SK-N-SH treated with all-trans-retinoic acid at 6 μM for 48 hours (cell line): ENCODE measurements around the gene HOXA7.

Source experiments
- ATAC-seq: fragments of 200-7000 bp; cut with Tn5 transposase; 3 replicates; pipeline ENCODE4 v1.9.1; 2020; ENCODE audit warnings: mild to moderate bottlenecking, moderate library complexity
- ARNTL ChIP-seq: fragments of 450-650 bp; formaldehyde crosslinking; IDR thresholded peaks from 2 replicates; pipeline ENCODE4 v1.5.0; 2020; ENCODE audit warnings: low read depth, mild to moderate bottlenecking, moderate library complexity, borderline replicate concordance
- BACH2 ChIP-seq: fragments of 250-450 bp; sonication (Bioruptor Pico); IDR thresholded peaks from 2 replicates; pipeline ENCODE4 v1.9.0; 2021; ENCODE audit warnings: mild to moderate bottlenecking, borderline replicate concordance
- ESRRG ChIP-seq: fragments of 250-450 bp; sonication (Bioruptor Pico); IDR thresholded peaks from 2 replicates; pipeline ENCODE4 v1.6.1; 2021; ENCODE audit warnings: mild to moderate bottlenecking
- GLIS3 ChIP-seq: fragments of 250-450 bp; sonication (Bioruptor Pico); IDR thresholded peaks from 2 replicates; pipeline ENCODE4 v1.5.0; 2020; ENCODE audit warnings: mild to moderate bottlenecking, moderate library complexity
- ISL1 ChIP-seq: fragments of 250-450 bp; sonication (Bioruptor Pico); IDR thresholded peaks from 2 replicates; pipeline ENCODE4 v2.1.2; 2022; ENCODE audit warnings: mild to moderate bottlenecking, moderate library complexity
- OSR1 ChIP-seq: fragments of 250-450 bp; sonication (Bioruptor Pico); IDR thresholded peaks from 2 replicates; pipeline ENCODE4 v1.8.0; 2022; ENCODE audit warnings: moderate library complexity, mild to moderate bottlenecking, inconsistent platforms
- PPARA ChIP-seq: fragments of 250-450 bp; sonication (Bioruptor Pico); IDR thresholded peaks from 2 replicates; pipeline ENCODE4 v1.5.0; 2020; ENCODE audit warnings: mild to moderate bottlenecking, borderline replicate concordance
- RARB ChIP-seq: fragments of 250-450 bp; sonication (Bioruptor Pico); IDR thresholded peaks from 2 replicates; pipeline ENCODE4 v1.8.0; 2021; ENCODE audit warnings: mild to moderate bottlenecking, moderate library complexity
- TCF4 ChIP-seq: fragments of 250-450 bp; sonication (Bioruptor Pico); IDR thresholded peaks from 2 replicates; pipeline ENCODE4 v1.8.0; 2021; ENCODE audit warnings: mild to moderate bottlenecking, moderate library complexity, borderline replicate concordance
- TOX ChIP-seq: fragments of 250-450 bp; sonication (Bioruptor Pico); IDR thresholded peaks from 2 replicates; pipeline ENCODE4 v1.8.0; 2021; ENCODE audit warnings: mild to moderate bottlenecking, moderate library complexity, borderline replicate concordance
- ZC3H10 ChIP-seq: fragments of 250-450 bp; sonication (Bioruptor Pico); IDR thresholded peaks from 2 replicates; pipeline ENCODE4 v1.5.1; 2021; ENCODE audit warnings: mild to moderate bottlenecking, moderate library complexity
- ZFP3 ChIP-seq: fragments of 250-450 bp; sonication (Bioruptor Pico); IDR thresholded peaks from 2 replicates; pipeline ENCODE4 v1.5.0; 2020; ENCODE audit warnings: mild to moderate bottlenecking, moderate library complexity
- ZFP30 ChIP-seq: fragments of 450-650 bp; formaldehyde crosslinking; IDR thresholded peaks from 2 replicates; pipeline ENCODE4 v1.5.0; 2022; ENCODE audit warnings: mild to moderate bottlenecking, moderate library complexity
- ZNF565 ChIP-seq: fragments of 450-650 bp; formaldehyde crosslinking; conservative IDR thresholded peaks from 2 replicates; pipeline ENCODE4 v1.5.0; 2020; ENCODE audit warnings: low read depth, mild to moderate bottlenecking, moderate library complexity
- ZNF70 ChIP-seq: fragments of 450-650 bp; formaldehyde crosslinking; IDR thresholded peaks from 2 replicates; pipeline ENCODE4 v1.5.0; 2020; ENCODE audit warnings: mild to moderate bottlenecking, moderate library complexity
- ZNF8 ChIP-seq: fragments of 450-650 bp; formaldehyde crosslinking; IDR thresholded peaks from 2 replicates; pipeline ENCODE4 v1.5.0; 2020; ENCODE audit warnings: mild to moderate bottlenecking, moderate library complexity
- TF ChIP-seq, protein P1 (sequence below): fragments of 250-450 bp; sonication (Bioruptor Pico); IDR thresholded peaks from 2 replicates; pipeline ENCODE4 v1.5.0; 2020; ENCODE audit warnings: mild to moderate bottlenecking, moderate library complexity
- TF ChIP-seq, protein P2 (sequence below): fragments of 250-450 bp; sonication (Bioruptor Pico); IDR thresholded peaks from 2 replicates; pipeline ENCODE4 v1.5.1; 2021; ENCODE audit warnings: mild to moderate bottlenecking, moderate library complexity
- TF ChIP-seq, protein P3 (sequence below): fragments of 250-450 bp; sonication (Bioruptor Pico); IDR thresholded peaks from 2 replicates; pipeline ENCODE4 v1.8.0; 2020; ENCODE audit warnings: mild to moderate bottlenecking, moderate library complexity, borderline replicate concordance
- TF ChIP-seq, protein P4 (sequence below): fragments of 250-450 bp; sonication (Bioruptor Pico); IDR thresholded peaks from 2 replicates; pipeline ENCODE4 v1.8.0; 2021; ENCODE audit warnings: low read depth, mild to moderate bottlenecking, moderate library complexity, borderline replicate concordance
- TF ChIP-seq, protein P5 (sequence below): fragments of 250-450 bp; sonication (Bioruptor Pico); IDR thresholded peaks from 2 replicates; pipeline ENCODE4 v1.5.1; 2020; ENCODE audit warnings: low read depth, mild to moderate bottlenecking, moderate library complexity

HOXA7 gene

DNA sequence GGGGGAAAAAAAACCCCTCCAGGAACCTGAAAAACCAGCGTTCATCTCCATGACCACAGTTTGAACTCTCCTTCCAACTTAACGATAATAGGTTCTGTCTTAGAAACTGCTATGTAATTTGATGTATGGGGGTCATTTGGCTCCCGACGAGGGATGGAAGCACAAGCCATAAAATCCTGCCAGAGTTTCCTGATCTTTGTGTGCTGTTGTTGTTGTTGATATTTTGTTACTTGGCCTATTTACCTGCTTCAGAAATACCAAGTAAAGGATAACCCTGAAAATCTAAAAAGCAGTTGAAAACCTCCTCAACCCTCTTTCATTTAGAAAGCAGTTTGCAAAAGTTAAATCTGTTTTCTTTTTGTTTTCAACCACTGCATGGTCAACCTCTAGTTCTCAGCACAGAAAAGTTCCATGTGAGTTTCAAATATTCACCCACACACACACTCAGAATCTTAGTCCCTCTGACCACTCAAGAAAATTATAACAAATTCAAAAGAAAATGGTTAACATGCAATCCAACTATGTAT is 44.7 kb downstream of the HOXA7 start (continued):
- TF ChIP-seq, protein P1, sequence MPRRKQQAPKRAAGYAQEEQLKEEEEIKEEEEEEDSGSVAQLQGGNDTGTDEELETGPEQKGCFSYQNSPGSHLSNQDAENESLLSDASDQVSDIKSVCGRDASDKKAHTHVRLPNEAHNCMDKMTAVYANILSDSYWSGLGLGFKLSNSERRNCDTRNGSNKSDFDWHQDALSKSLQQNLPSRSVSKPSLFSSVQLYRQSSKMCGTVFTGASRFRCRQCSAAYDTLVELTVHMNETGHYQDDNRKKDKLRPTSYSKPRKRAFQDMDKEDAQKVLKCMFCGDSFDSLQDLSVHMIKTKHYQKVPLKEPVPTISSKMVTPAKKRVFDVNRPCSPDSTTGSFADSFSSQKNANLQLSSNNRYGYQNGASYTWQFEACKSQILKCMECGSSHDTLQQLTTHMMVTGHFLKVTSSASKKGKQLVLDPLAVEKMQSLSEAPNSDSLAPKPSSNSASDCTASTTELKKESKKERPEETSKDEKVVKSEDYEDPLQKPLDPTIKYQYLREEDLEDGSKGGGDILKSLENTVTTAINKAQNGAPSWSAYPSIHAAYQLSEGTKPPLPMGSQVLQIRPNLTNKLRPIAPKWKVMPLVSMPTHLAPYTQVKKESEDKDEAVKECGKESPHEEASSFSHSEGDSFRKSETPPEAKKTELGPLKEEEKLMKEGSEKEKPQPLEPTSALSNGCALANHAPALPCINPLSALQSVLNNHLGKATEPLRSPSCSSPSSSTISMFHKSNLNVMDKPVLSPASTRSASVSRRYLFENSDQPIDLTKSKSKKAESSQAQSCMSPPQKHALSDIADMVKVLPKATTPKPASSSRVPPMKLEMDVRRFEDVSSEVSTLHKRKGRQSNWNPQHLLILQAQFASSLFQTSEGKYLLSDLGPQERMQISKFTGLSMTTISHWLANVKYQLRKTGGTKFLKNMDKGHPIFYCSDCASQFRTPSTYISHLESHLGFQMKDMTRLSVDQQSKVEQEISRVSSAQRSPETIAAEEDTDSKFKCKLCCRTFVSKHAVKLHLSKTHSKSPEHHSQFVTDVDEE = no peak
- TF ChIP-seq, protein P2, sequence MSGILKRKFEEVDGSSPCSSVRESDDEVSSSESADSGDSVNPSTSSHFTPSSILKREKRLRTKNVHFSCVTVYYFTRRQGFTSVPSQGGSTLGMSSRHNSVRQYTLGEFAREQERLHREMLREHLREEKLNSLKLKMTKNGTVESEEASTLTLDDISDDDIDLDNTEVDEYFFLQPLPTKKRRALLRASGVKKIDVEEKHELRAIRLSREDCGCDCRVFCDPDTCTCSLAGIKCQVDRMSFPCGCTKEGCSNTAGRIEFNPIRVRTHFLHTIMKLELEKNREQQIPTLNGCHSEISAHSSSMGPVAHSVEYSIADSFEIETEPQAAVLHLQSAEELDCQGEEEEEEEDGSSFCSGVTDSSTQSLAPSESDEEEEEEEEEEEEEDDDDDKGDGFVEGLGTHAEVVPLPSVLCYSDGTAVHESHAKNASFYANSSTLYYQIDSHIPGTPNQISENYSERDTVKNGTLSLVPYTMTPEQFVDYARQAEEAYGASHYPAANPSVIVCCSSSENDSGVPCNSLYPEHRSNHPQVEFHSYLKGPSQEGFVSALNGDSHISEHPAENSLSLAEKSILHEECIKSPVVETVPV (CRISPR knock-in tag) = no peak
- TF ChIP-seq RARB (no peak), GLIS3 (no peak)

DNA sequence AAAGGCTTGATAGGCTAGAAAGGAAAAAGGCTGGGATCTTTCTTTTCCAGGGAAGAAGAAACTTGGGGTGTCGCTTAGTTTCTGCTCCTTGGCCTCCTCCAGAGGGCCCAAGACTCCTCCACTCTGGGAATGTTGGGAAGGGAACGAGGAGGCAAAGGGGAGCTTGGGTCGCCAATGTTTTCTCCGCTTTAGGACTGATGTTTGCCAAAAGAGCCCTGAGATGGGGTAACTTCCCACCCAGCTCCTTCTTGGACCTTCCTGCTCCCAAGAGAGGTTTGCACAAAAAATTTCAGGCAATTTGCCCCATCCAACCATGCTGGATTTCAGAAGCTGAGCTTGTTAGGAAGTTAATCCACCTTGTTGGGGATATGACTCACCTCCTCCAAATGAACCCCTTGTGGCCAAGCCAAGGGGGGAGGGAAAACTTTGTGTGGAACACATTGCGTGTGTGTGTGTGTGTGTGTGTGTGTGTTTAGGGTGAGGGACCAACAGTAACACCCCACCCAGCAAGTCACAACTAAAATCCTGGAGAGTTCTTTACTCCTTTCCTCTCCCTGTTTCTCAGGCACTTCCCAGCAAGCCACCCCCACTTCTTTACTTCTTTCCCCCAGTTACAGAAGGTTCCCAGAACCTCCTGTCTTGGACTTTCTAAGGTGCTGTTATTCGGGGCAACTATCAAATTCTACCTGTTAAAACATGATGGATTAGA is 45.3 kb downstream of the HOXA7 start:
- no peak for ATAC-seq
- TF ChIP-seq TOX (CRISPR knock-in tag) (no peak), OSR1 (CRISPR knock-in tag) (no peak), GLIS3 (no peak), ZNF8 (CRISPR knock-in tag) (no peak), BACH2 (CRISPR knock-in tag) (no peak), TCF4 (CRISPR knock-in tag) (no peak), ZFP3 (CRISPR knock-in tag) (no peak), PPARA (CRISPR knock-in tag) (no peak), ZNF565 (CRISPR knock-in tag) (no peak), ZNF70 (no peak), ZFP30 (CRISPR knock-in tag) (no peak)
- TF ChIP-seq, protein P2 (CRISPR knock-in tag) = no peak
- TF ChIP-seq, protein P3, sequence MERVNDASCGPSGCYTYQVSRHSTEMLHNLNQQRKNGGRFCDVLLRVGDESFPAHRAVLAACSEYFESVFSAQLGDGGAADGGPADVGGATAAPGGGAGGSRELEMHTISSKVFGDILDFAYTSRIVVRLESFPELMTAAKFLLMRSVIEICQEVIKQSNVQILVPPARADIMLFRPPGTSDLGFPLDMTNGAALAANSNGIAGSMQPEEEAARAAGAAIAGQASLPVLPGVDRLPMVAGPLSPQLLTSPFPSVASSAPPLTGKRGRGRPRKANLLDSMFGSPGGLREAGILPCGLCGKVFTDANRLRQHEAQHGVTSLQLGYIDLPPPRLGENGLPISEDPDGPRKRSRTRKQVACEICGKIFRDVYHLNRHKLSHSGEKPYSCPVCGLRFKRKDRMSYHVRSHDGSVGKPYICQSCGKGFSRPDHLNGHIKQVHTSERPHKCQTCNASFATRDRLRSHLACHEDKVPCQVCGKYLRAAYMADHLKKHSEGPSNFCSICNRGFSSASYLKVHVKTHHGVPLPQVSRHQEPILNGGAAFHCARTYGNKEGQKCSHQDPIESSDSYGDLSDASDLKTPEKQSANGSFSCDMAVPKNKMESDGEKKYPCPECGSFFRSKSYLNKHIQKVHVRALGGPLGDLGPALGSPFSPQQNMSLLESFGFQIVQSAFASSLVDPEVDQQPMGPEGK (CRISPR knock-in tag) = no peak
- TF ChIP-seq, protein P4, sequence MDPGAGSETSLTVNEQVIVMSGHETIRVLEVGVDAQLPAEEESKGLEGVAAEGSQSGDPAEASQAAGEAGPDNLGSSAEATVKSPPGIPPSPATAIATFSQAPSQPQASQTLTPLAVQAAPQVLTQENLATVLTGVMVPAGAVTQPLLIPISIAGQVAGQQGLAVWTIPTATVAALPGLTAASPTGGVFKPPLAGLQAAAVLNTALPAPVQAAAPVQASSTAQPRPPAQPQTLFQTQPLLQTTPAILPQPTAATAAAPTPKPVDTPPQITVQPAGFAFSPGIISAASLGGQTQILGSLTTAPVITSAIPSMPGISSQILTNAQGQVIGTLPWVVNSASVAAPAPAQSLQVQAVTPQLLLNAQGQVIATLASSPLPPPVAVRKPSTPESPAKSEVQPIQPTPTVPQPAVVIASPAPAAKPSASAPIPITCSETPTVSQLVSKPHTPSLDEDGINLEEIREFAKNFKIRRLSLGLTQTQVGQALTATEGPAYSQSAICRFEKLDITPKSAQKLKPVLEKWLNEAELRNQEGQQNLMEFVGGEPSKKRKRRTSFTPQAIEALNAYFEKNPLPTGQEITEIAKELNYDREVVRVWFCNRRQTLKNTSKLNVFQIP = no peak

DNA sequence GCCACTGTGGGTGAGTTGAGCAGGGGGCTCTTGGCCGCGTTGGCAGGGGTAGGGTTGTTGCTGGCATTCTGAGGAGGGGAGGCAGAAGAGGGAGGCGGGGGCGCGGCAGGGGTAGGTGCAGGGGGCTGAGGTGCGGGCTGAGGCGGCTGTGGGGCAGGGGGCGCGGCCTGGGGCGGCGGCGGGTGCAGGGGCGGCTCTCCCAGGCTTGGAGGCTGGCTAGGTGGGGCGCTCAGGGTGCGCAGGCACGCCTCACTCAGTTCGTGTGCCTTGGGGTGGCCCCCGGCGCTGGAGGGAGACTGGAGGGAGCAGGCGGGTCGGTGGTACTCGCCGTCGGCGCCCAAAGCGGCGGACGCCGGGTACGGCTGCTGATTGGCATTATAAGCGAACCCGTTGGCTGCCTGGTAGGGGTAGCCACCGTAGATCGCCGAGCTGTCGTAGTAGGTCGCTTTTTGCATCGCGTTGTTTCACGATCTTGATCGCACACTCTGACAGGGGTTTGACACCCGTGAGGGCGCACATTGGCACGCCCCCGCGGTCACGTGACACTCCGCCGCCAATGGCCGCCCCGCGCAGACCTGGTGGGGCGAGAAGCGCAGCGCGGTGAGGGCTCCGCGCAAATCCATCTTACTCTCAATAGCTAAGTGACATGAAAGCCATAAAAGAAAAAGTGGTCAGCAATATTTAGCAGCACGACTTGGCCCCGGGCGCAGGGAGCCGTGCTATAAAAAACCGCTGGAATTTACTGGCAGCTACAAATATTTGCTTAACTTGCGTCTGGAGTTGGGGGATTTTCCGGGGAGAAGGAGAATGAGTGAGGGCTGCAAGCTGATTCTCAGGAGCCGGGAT is 46.1 kb downstream of the HOXA7 start:
- no peak for ATAC-seq
- no peak for TF ChIP-seq TCF4 (CRISPR knock-in tag)
- TF ChIP-seq ZC3H10 (CRISPR knock-in tag) = no peak
- TF ChIP-seq ZNF70 = no peak
- TF ChIP-seq, protein P5, sequence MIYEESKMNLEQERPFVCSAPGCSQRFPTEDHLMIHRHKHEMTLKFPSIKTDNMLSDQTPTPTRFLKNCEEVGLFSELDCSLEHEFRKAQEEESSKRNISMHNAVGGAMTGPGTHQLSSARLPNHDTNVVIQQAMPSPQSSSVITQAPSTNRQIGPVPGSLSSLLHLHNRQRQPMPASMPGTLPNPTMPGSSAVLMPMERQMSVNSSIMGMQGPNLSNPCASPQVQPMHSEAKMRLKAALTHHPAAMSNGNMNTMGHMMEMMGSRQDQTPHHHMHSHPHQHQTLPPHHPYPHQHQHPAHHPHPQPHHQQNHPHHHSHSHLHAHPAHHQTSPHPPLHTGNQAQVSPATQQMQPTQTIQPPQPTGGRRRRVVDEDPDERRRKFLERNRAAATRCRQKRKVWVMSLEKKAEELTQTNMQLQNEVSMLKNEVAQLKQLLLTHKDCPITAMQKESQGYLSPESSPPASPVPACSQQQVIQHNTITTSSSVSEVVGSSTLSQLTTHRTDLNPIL = no peak
- TF ChIP-seq PPARA (CRISPR knock-in tag) = no peak
- TF ChIP-seq GLIS3 = no peak
- TF ChIP-seq ISL1 = no peak
- TF ChIP-seq ZFP30 (CRISPR knock-in tag) = no peak
- TF ChIP-seq, protein P4 = no peak
- TF ChIP-seq, protein P3 (CRISPR knock-in tag) = no peak
- no peak for TF ChIP-seq ZNF8 (CRISPR knock-in tag)
- no peak for TF ChIP-seq ARNTL (CRISPR knock-in tag)
- no peak for TF ChIP-seq ESRRG
